Thoracic aorta (tissue), 2 donors: ENCODE data around the gene TIAM2. TPM values are rescaled to one million over a fixed set of nuclear protein-coding genes. Genes with fewer than 3 reads are reported as not detected.
A peak's percentile ranks its signal among the peaks of the same experiment; 100 is the strongest.
"Not testable (repeated sequence)": the region's sequence is repeated elsewhere in the genome, so short reads cannot be mapped to it uniquely, and the experiment has no call there.

Source experiments
- ATAC-seq: fragments of 150-250 bp; one replicate; pipeline ENCODE4 v1.8.0; 2017; ENCODE audit warnings: low read depth; ENCODE audit not compliant: insufficient number of reproducible peaks, low FRiP score
- DNase-seq: peaks from one replicate; pipeline ENCODE4 v3.0.0-alpha.2; 2020; ENCODE audit warnings: low spot score
- H3K27ac ChIP-seq, 2 donors: fragments of 200-600 bp; sonication (generic); 1 replicate in 1 of 2; 2 replicates in 1 of 2; pipeline ENCODE4 v1.5.1; 2016; ENCODE audit warnings: mild to moderate bottlenecking in 2 of 2, moderate library complexity in 2 of 2
- H3K27me3 ChIP-seq: fragments of 200-600 bp; sonication (generic); replicated peaks from 2 replicates; pipeline ENCODE4 v1.6.0; 2016; ENCODE audit warnings: mild to moderate bottlenecking; ENCODE audit not compliant: insufficient read depth
- H3K36me3 ChIP-seq: fragments of 200-600 bp; sonication (generic); one replicate; pipeline ENCODE4 v1.5.1; 2016
- H3K4me1 ChIP-seq, 2 donors: fragments of 200-600 bp; sonication (generic); 1 replicate in 1 of 2; 2 replicates in 1 of 2; pipeline versions ENCODE4 v1.5.1 to v1.6.0; 2016; ENCODE audit warnings: low read depth in 2 of 2, mild to moderate bottlenecking in 1 of 2; ENCODE audit not compliant: control insufficient read depth in 1 of 2
- H3K4me3 ChIP-seq: fragments of 200-600 bp; sonication (generic); 2 replicates; pipeline ENCODE4 v1.5.1; 2016; ENCODE audit warnings: mild to moderate bottlenecking
- H3K9me3 ChIP-seq: fragments of 200-600 bp; sonication (generic); 2 replicates; pipeline ENCODE4 v1.5.1; 2016
- CTCF ChIP-seq: fragments of 200-600 bp; sonication (generic); IDR thresholded peaks from one replicate; pipeline ENCODE4 v1.5.1; 2019; ENCODE audit warnings: antibody characterized with exemption
- total RNA-seq, 2 donors: library from RNA; depleted of rRNA; stranded (reverse); fragments of >200 nt; gene quantifications; one replicate each; pipeline versions ENCODE4 v1.1.0 to v1.2.3, GENCODE V29; 2016

Gene TIAM2
- total RNA-seq, 2 donors from 2014 or later: 17.8 to 22.1 TPM

DNA sequence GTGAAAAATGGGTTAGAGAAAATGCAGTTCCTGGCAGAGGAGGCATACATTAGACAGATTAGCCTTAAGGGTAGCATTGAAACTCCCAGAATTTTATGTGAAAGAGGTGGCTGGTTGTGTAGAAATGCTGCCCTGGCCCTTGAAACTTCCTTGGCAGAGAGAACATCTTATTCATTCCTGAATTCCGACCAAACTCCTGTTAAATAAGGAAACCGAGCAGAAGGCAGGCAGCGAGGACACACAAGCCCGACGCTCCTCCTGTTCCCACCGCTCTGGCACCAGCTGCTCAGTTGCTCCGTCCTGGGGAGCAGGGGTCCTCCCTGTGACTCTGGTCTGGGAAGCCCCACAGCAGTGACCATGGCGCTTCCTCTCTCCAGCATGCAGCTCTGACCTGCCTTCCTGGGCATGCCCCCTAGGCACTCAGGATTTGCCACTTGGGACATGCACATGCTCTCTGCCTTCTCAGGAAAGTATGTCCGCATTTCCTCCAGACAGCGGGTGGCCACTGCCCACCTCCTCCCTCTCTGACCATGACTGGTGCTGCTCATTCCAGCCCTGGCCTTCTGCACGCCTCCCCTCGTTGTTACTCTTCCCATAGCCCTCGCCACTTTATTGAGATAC is 233.5 kb downstream of the TIAM2 start:
- ATAC-seq: no peak
- Histone ChIP-seq H3K27ac (peak overlapping the region; percentile 33 to 43), H3K4me1 (peaks cover 0 to 19% of the 10 kb centered on the region in 2 donors), H3K36me3 (no peaks in the 10 kb centered on the region), H3K4me3 (peak overlapping the region; percentile 56), H3K27me3 (no peaks in the 10 kb centered on the region), H3K9me3 (no peaks in the 10 kb centered on the region)
- DNase-seq: no peak
- TF ChIP-seq CTCF: no peak

DNA sequence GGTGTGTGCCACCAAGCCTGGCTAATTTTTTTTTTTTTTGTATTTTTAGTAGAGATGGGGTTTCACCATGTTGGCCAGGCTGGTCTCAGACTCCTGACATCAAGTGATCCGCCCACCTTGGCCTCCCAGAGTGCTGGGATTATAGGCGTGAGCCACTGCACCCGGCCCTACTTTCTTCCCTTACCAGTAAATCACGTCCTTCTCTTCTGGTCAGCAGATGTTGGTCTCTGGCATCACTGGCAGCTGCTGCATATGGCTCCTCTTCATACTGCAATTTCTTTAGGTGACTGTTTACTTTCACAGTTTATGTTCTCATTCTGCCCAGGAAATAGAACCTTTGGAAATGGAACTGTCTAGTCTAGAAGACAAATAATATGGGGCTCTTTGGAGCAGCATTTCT is 235.9 kb downstream of the TIAM2 start:
- peaks cover 0 to 19% of the 10 kb centered on the region in 2 donors for H3K4me1 ChIP-seq
- not testable (repeated sequence) for H3K27ac ChIP-seq, ATAC-seq, DNase-seq, H3K9me3 ChIP-seq, H3K27me3 ChIP-seq, H3K36me3 ChIP-seq, H3K4me3 ChIP-seq

DNA sequence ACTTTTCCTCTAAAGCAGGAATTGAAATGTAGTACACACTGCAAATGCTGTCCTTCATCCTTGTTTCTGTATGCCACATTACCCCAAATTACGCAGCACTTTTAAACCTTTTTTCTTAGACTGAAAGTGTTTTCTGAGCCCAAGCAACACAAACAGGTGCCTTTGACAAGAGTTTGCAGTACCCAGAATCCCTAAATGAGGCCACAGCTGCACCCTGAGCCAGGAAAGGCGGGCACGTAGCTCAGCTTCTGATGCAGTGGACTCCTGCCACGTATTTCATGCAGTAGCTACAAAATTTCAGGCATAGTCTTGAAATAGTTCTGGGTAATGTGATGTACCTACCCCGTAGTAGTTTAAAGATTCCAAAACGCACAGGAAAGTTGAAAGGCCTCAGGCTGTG is 237.7 kb downstream of the TIAM2 start:
- no peaks in the 10 kb centered on the region for H3K9me3 ChIP-seq
- DNase-seq (no peak), ATAC-seq (no peak)
- H3K4me1 ChIP-seq: peaks cover 0 to 14% of the 10 kb centered on the region in 2 donors
- no peak overlapping the region for H3K4me3 ChIP-seq
- no peaks in the 10 kb centered on the region for H3K36me3 ChIP-seq
- no peak for TF ChIP-seq CTCF
- H3K27me3 ChIP-seq: no peaks in the 10 kb centered on the region
- H3K27ac ChIP-seq: no peak overlapping the region

GRCh38 chr6:155234167-155234566 is 239.1 kb downstream of the TIAM2 start:
- no peaks in the 10 kb centered on the region for H3K9me3 ChIP-seq
- H3K27ac ChIP-seq: no peak overlapping the region
- ATAC-seq: no peak
- no peak for TF ChIP-seq CTCF
- DNase-seq: no peak
- peaks cover 0 to under 1% of the 10 kb centered on the region in 2 donors for H3K4me1 ChIP-seq
- H3K4me3 ChIP-seq: no peak overlapping the region
- H3K36me3 ChIP-seq: no peaks in the 10 kb centered on the region
- no peaks in the 10 kb centered on the region for H3K27me3 ChIP-seq

DNA sequence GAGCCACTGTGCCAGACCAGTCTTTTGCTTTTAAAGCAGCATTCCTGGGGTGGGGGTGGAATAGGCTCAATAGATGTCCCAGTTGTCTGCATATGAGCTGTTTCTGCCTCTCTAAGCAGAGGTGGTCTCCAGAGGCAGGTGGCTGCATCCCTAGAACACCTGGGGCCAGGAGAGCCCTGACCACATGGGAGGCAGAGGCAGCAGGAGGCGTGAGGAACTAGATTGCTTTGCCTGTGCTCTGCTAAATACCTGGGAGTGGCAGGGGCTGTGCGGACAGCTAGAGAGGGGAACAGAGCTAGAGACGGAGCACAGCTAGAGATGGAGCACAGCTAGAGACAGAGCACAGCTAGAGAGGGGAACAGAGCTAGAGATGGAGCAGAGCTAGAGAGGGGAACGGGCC is 239.6 kb downstream of the TIAM2 start:
- TF ChIP-seq CTCF: no peak
- no peaks in the 10 kb centered on the region for H3K36me3 ChIP-seq
- no peak for DNase-seq
- no peaks in the 10 kb centered on the region for H3K4me1 ChIP-seq
- no peaks in the 10 kb centered on the region for H3K27me3 ChIP-seq
- ATAC-seq: no peak
- H3K27ac ChIP-seq: no peak overlapping the region
- no peak overlapping the region for H3K4me3 ChIP-seq
- no peaks in the 10 kb centered on the region for H3K9me3 ChIP-seq

DNA sequence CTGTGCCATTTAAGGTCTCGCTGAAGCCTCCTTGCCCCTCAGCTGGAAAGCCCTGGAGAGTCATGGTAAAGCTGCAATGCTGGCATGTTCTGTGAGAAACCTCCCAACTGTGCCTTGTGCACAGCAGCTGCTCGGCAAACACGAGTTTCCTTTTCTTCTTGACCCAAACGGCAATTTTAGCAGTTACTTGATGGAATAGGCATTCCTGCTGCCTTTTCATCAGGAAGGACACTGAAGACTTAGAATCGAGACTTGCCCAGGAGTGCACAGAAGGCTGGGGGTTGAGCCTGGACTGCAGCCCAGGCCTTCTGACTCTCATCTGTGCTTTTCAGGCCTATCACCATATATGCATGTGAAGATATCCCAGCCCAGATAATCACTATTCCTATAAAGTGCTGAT is 240.0 kb downstream of the TIAM2 start:
- ATAC-seq (no peak), DNase-seq (no peak)
- no peaks in the 10 kb centered on the region for H3K36me3 ChIP-seq
- H3K9me3 ChIP-seq: no peaks in the 10 kb centered on the region
- H3K4me1 ChIP-seq: no peaks in the 10 kb centered on the region
- no peak for TF ChIP-seq CTCF
- no peak overlapping the region for H3K4me3 ChIP-seq
- H3K27me3 ChIP-seq: no peaks in the 10 kb centered on the region
- no peak overlapping the region for H3K27ac ChIP-seq
